ENCODE measurements around the gene MGAT3.

DNA sequence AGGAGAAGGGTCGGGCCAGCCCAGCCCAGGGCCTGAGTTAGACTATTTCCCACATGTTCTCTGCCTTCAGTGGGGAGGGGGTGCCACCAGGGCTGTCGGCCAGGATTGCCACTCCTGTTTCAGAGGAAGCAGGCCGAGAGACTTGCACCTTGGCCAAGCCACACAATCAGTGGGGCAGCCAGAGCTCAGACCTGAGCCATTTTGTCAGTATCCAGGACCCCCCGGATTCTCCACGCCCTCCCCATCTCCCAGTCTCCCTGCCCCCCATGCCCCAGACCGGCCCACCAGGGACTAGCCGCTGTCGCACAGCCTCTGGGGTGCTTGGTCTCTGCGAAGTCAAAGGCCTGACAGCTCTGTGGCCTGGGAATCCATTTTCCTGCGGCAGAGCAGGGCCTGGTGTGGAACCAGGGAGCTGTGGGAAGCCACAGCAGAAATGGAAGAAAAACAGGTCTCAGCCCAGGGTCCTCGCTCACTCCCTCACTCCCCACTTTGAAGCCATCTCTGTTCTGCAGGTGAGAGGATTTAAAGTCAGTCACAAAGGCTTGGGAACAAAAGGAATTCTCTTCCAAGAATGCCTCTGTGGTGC, 25.5 kb upstream of the MGAT3 start:
- TF ChIP-seq CTCF (conservative IDR thresholded peaks at IDR 0.05; ENCODE audit: low read length) (no peak), EZH2phosphoT487 (IDR thresholded peaks at IDR 0.05; ENCODE audit: borderline replicate concordance, low read depth, low read length) (no peak)

Data from OCI-LY7 (cell line).